DND-41 (cell line): ENCODE data around the gene MALT1.

ENCODE experiments used
- ATAC-seq: fragments of 200-7000 bp; cut with Tn5 transposase; 3 replicates; pipeline ENCODE4 v1.9.1; 2021; ENCODE audit warnings: low read depth; ENCODE audit not compliant: insufficient read depth
- DNase-seq: peaks from one replicate; pipeline ENCODE4 v3.0.0-alpha.2; 2020
- H2AFZ ChIP-seq: 2 replicates; pipeline ENCODE4 v1.6.0; 2012; ENCODE audit warnings: low read depth, low read length
- H3K27ac ChIP-seq: 2 replicates; pipeline ENCODE4 v1.5.1; 2012; ENCODE audit warnings: low read length, inconsistent platforms
- H3K27me3 ChIP-seq: fragments of 200-600 bp; sonication (generic); 2 replicates; pipeline ENCODE4 v1.6.0; 2012; ENCODE audit warnings: low read length, mild to moderate bottlenecking, inconsistent platforms; ENCODE audit not compliant: insufficient read depth, poor library complexity
- H3K36me3 ChIP-seq: 2 replicates; pipeline ENCODE4 v1.5.1; 2012; ENCODE audit warnings: low read length, inconsistent platforms; ENCODE audit not compliant: insufficient read depth
- H3K4me1 ChIP-seq: 2 replicates; pipeline ENCODE4 v1.5.1; 2012; ENCODE audit warnings: mild to moderate bottlenecking, low read length; ENCODE audit not compliant: insufficient read depth
- H3K4me2 ChIP-seq: 2 replicates; pipeline ENCODE4 v1.6.0; 2012; ENCODE audit warnings: mild to moderate bottlenecking, moderate library complexity, low read length, inconsistent platforms; ENCODE audit not compliant: insufficient read depth
- H3K4me3 ChIP-seq, 2 experiments: fragments of 200-600 bp in 1 of 2; shearing (Covaris generic) in 1 of 2; 2 replicates each; pipeline ENCODE4 v1.5.1; 2012 to 2016; ENCODE audit warnings: inconsistent platforms in 2 of 2, low read length in 2 of 2, mild to moderate bottlenecking in 2 of 2, low read depth in 1 of 2, moderate library complexity in 1 of 2
- H3K79me2 ChIP-seq: 2 replicates; pipeline ENCODE4 v1.6.0; 2012; ENCODE audit warnings: low read length, inconsistent platforms; ENCODE audit not compliant: insufficient read depth
- H3K9ac ChIP-seq: 2 replicates; pipeline ENCODE4 v1.6.0; 2012; ENCODE audit warnings: low read depth, mild to moderate bottlenecking, inconsistent platforms, low read length, moderate library complexity
- H3K9me3 ChIP-seq: 2 replicates; pipeline ENCODE4 v1.5.1; 2012; ENCODE audit warnings: low read length, moderate library complexity, mild to moderate bottlenecking, inconsistent platforms; ENCODE audit not compliant: insufficient read depth, severe bottlenecking
- H4K20me1 ChIP-seq: 2 replicates; pipeline ENCODE4 v1.6.0; 2012; ENCODE audit warnings: low read length; ENCODE audit not compliant: insufficient read depth
- CTCF ChIP-seq: IDR thresholded peaks from 2 replicates; pipeline ENCODE4 v1.5.1; 2012; ENCODE audit warnings: borderline replicate concordance, low read length, moderate library complexity, mild to moderate bottlenecking; ENCODE audit not compliant: poor library complexity, severe bottlenecking; ENCODE audit errors: extremely low read depth
- EZH2 ChIP-seq: IDR thresholded peaks from 3 replicates; pipeline ENCODE4 v1.6.1; 2012; ENCODE audit warnings: borderline replicate concordance, low read depth, mild to moderate bottlenecking, moderate library complexity, low read length, inconsistent platforms; ENCODE audit not compliant: severe bottlenecking

Gene MALT1

GRCh38 chr18:58768293-58768974, 97.2 kb downstream of the MALT1 start:
- Histone ChIP-seq H3K4me2 (no peak overlapping the region), H3K27ac (no peak overlapping the region), H3K9me3 (no peaks in the 10 kb centered on the region), H3K27me3 (peaks cover 3% of the 10 kb centered on the region), H4K20me1 (no peaks in the 10 kb centered on the region), H3K9ac (no peak overlapping the region), H3K79me2 (no peaks in the 10 kb centered on the region), H3K4me1 (no peaks in the 10 kb centered on the region), H2AFZ (no peak overlapping the region), H3K4me3 (no peak overlapping the region), H3K36me3 (no peaks in the 10 kb centered on the region)
- DNase-seq: peak; percentile 36
- TF ChIP-seq EZH2 (no peak), CTCF (peak; percentile 55)
- ATAC-seq: peak; percentile 69; the same call in 2 of the 3 replicates

- H3K27ac ChIP-seq: no peak overlapping the region
- H3K79me2 ChIP-seq: no peaks in the 10 kb centered on the region
- no peak overlapping the region for H3K4me2 ChIP-seq
- no peaks in the 10 kb centered on the region for H3K9me3 ChIP-seq
- ATAC-seq: no peak
- H3K4me3 ChIP-seq: no peak overlapping the region
- H3K4me1 ChIP-seq: no peaks in the 10 kb centered on the region
- no peak overlapping the region for H2AFZ ChIP-seq
- no peak for DNase-seq
- peaks cover 3% of the 10 kb centered on the region for H3K27me3 ChIP-seq
- H3K36me3 ChIP-seq: no peaks in the 10 kb centered on the region
- TF ChIP-seq EZH2: no peak
- no peak for TF ChIP-seq CTCF
- H3K9ac ChIP-seq: no peak overlapping the region
- H4K20me1 ChIP-seq: no peaks in the 10 kb centered on the region
Observed at GRCh38 chr18:58769321-58769720, 98.1 kb downstream of the MALT1 start.

GRCh38 chr18:58770601-58771000, 99.3 kb downstream of the MALT1 start:
- H3K4me3 ChIP-seq: no peak overlapping the region
- H3K27ac ChIP-seq: no peak overlapping the region
- H3K79me2 ChIP-seq: no peaks in the 10 kb centered on the region
- TF ChIP-seq CTCF (no peak), EZH2 (no peak)
- no peak overlapping the region for H3K9ac ChIP-seq
- no peak for ATAC-seq
- H2AFZ ChIP-seq: no peak overlapping the region
- H3K27me3 ChIP-seq: peaks cover 3% of the 10 kb centered on the region
- no peaks in the 10 kb centered on the region for H3K4me1 ChIP-seq
- H3K36me3 ChIP-seq: no peaks in the 10 kb centered on the region
- H3K9me3 ChIP-seq: no peaks in the 10 kb centered on the region
- H3K4me2 ChIP-seq: no peak overlapping the region
- no peak for DNase-seq
- H4K20me1 ChIP-seq: no peaks in the 10 kb centered on the region
